Ascending aorta (tissue), 2 donors: ENCODE results near the gene ZSWIM7. TPM values are rescaled to one million over a fixed set of nuclear protein-coding genes. Genes with fewer than 3 reads are reported as not detected.

ENCODE experiments used
- DNase-seq, 2 donors: peaks; one replicate each; pipeline ENCODE4 v3.0.0-alpha.2; 2019; ENCODE audit warnings: low spot score in 2 of 2
- H3K27ac ChIP-seq, 2 donors: fragments of 200-600 bp; sonication (generic); one replicate each; pipeline ENCODE4 v1.5.1; 2016 to 2017; ENCODE audit warnings: mild to moderate bottlenecking in 1 of 2
- H3K27me3 ChIP-seq: fragments of 200-600 bp; sonication (generic); one replicate; pipeline ENCODE4 v1.5.1; 2017
- H3K36me3 ChIP-seq, 2 donors: fragments of 200-600 bp; sonication (generic); one replicate each; pipeline ENCODE4 v1.5.1; 2016
- H3K4me1 ChIP-seq, 2 donors: fragments of 200-600 bp; sonication (generic); one replicate each; pipeline ENCODE4 v1.5.1; 2016 to 2017; ENCODE audit warnings: mild to moderate bottlenecking in 1 of 2
- H3K4me3 ChIP-seq, 2 donors: fragments of 200-600 bp; sonication (generic); one replicate each; pipeline ENCODE4 v1.5.1; 2016 to 2017; ENCODE audit warnings: mild to moderate bottlenecking in 1 of 2
- H3K9me3 ChIP-seq, 2 donors: fragments of 200-600 bp; sonication (generic); one replicate each; pipeline ENCODE4 v1.5.1; 2016
- intact Hi-C: fragments of 100-400 bp; cut with DNase I; formaldehyde crosslinking; loops from one replicate; pipeline ENCODE4 v1.15.1; 2023
- total RNA-seq: library from RNA; depleted of rRNA; stranded (reverse); fragments of >200 nt; gene quantifications from one replicate; pipeline ENCODE4 v1.1.0, GENCODE V29; 2016
- TF ChIP-seq, protein P1 (sequence below), 3 experiments: fragments of 200-600 bp in 2 of 3; fragments of 450-650 bp in 1 of 3; sonication (generic) in 2 of 3; IDR thresholded peaks; one replicate each; pipeline ENCODE4 v1.5.1; 2016 to 2019; ENCODE audit warnings: antibody characterized with exemption in 3 of 3, mild to moderate bottlenecking in 1 of 3, moderate library complexity in 1 of 3

Gene ZSWIM7
- total RNA-seq, 1 donor from 2014 or later, result 0.75 TPM

DNA sequence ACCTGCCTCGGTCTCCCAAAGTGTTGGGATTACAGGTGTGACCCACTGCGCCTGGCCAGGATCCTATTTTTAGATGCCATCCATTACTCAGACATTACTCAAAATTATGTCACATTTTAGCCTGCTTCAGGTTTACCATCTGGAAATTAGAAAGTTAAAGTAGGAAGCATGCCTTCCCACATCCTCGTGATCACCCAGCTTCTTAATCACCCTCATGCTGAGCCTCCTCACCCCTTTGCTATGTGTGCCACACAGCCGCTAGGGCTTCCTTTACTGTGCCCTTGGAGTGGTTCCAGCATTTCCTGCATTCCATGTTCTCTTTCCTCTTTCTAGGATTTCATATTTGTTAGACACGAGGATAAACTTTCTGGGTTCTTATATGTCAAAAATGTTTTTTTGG lies 45.3 kb downstream of the ZSWIM7 start:
- intact Hi-C loops, result no loop called here
- TF ChIP-seq, protein P1, sequence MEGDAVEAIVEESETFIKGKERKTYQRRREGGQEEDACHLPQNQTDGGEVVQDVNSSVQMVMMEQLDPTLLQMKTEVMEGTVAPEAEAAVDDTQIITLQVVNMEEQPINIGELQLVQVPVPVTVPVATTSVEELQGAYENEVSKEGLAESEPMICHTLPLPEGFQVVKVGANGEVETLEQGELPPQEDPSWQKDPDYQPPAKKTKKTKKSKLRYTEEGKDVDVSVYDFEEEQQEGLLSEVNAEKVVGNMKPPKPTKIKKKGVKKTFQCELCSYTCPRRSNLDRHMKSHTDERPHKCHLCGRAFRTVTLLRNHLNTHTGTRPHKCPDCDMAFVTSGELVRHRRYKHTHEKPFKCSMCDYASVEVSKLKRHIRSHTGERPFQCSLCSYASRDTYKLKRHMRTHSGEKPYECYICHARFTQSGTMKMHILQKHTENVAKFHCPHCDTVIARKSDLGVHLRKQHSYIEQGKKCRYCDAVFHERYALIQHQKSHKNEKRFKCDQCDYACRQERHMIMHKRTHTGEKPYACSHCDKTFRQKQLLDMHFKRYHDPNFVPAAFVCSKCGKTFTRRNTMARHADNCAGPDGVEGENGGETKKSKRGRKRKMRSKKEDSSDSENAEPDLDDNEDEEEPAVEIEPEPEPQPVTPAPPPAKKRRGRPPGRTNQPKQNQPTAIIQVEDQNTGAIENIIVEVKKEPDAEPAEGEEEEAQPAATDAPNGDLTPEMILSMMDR (IDR thresholded peaks at IDR 0.05), result no peak
- no peak for DNase-seq
- Histone ChIP-seq H3K36me3 (no peaks in the 10 kb centered on the region), H3K27me3 (no peaks in the 10 kb centered on the region), H3K27ac (no peak overlapping the region), H3K9me3 (no peaks in the 10 kb centered on the region), H3K4me3 (no peak overlapping the region), H3K4me1 (no peaks in the 10 kb centered on the region)

- Histone ChIP-seq H3K27me3 (no peaks in the 10 kb centered on the region), H3K36me3 (no peaks in the 10 kb centered on the region), H3K4me1 (no peaks in the 10 kb centered on the region), H3K27ac (no peak overlapping the region), H3K9me3 (no peaks in the 10 kb centered on the region), H3K4me3 (no peak overlapping the region)
- no peak for DNase-seq
- intact Hi-C loops, result no loop called here
- TF ChIP-seq, protein P1 (IDR thresholded peaks at IDR 0.05), result no peak
These were observed 46.4 kb downstream of the ZSWIM7 start for GRCh38 chr17:15952916-15953790.

- DNase-seq, result no peak
- intact Hi-C loops, result no loop called here
- TF ChIP-seq, protein P1 (IDR thresholded peaks at IDR 0.05), result no peak
- Histone ChIP-seq H3K4me1 (no peaks in the 10 kb centered on the region), H3K27ac (no peak overlapping the region), H3K9me3 (no peaks in the 10 kb centered on the region), H3K4me3 (no peak overlapping the region), H3K36me3 (no peaks in the 10 kb centered on the region), H3K27me3 (no peaks in the 10 kb centered on the region)
These were observed 47.4 kb downstream of the ZSWIM7 start for GRCh38 chr17:15952048-15952532.

DNA sequence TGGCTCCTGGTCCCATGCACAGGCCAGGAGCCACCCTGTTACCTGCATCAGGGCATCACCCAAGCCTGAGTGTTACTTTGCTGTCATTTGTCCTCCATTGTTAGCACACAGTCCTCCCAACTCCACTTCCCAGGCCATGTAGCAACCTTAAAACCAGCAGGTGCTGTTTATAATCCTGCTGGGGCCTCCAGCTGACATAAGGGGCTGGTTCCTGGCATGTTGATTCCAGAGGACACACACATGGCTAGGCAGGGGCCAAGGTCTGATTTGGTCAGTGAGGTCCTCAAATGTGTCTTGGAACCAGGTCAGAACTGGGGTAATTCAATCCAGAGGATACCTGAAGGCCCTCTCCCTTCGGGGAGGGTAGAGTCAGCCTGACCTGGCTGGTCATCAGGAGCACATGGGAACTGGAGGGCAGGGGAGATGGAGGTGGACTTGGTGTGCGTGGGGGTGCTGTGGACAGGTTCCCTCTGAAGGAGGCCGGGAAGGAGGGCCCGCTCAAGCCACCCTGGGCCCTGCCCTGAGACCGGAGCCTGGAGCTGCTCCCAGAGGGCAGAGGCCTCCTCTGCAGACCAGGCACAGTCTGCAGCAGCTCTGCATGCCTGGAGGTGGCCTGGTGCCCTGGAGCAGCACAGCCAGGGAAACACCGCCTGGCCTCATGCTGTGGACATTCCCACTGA lies 48.0 kb downstream of the ZSWIM7 start:
- Histone ChIP-seq H3K9me3 (no peaks in the 10 kb centered on the region), H3K27ac (no peak overlapping the region), H3K36me3 (no peaks in the 10 kb centered on the region), H3K27me3 (no peaks in the 10 kb centered on the region), H3K4me3 (no peak overlapping the region), H3K4me1 (no peaks in the 10 kb centered on the region)
- TF ChIP-seq, protein P1 (IDR thresholded peaks at IDR 0.05), result no peak
- intact Hi-C loops, result no loop called here
- no peak for DNase-seq

DNA sequence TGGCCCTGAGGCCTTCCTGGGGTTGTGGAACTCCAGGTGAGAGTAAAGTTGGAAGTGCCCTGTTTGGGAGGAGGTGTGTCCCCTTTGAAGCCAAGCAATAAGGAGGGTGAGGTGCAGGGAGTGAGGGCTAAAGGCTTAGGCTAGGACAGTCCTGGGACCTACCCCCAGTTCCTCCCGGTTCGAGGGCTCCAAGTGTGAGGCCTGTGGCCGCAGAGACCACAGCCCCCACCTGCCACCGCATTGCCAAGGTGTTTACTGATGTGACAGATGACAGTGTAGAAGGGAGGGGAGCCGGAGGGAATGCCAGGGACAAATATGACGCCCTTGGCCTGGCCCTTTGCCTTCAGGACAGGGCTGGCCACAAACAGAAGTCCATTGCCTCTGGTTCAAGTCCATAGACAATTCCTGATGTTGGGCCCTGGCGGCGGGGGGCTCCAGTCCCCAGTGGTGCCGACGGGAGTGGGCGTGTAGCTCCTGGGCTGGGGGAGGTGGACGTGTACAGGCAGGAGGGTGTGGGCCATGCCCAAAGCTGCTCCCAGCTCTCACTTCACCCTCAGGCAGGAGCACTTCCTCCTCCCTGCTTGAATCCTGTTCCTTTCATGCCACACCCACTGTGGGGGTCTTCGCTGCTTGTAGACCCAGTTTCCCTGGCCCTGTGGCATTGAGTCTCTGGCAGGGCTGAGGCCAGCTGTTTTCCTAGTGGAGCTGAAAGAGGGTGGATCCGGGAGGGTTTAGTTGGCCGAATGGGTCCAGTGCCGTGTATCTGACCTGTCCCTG lies 51.3 kb downstream of the ZSWIM7 start:
- Histone ChIP-seq H3K9me3 (no peaks in the 10 kb centered on the region), H3K27ac (no peak overlapping the region), H3K4me1 (peaks cover 5 to 9% of the 10 kb centered on the region in 2 donors), H3K4me3 (no peak overlapping the region), H3K36me3 (no peaks in the 10 kb centered on the region), H3K27me3 (no peaks in the 10 kb centered on the region)
- TF ChIP-seq, protein P1 (IDR thresholded peaks at IDR 0.05), result no peak
- no peak for DNase-seq
- intact Hi-C loops, result no loop called here
